Fibroblast of skin of right quadriceps (primary cell): ENCODE measurements around the gene CD3D.

Experiments used
- DNase-seq: peaks from one replicate; pipeline ENCODE4 v3.0.0-alpha.2; 2013

The CD3D gene

GRCh38 chr11:118295815-118296454 lies 46.6 kb downstream of the CD3D start:
- DNase-seq = no peak

- DNase-seq = no peak
Observed at GRCh38 chr11:118295199-118295598, 47.3 kb downstream of the CD3D start.

DNA sequence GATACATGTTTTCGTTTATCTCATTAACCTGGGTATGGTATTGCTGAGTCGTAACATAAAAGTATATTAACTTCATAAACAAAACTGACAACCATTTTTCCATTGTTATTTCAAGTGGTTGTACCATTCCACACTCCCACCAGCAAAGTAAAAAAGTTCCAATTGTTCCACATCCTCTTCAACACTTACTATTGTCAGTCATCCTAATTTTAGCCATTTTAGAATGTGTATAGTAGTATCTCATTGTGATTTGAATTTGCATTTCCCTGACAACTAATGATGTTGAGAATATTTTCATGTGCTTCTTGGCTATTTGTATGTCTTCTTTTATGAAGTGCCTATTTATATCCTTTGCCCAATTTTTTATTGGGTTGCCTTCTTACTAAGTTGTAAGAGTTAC lies 48.5 kb downstream of the CD3D start:
- no peak for DNase-seq

DNA sequence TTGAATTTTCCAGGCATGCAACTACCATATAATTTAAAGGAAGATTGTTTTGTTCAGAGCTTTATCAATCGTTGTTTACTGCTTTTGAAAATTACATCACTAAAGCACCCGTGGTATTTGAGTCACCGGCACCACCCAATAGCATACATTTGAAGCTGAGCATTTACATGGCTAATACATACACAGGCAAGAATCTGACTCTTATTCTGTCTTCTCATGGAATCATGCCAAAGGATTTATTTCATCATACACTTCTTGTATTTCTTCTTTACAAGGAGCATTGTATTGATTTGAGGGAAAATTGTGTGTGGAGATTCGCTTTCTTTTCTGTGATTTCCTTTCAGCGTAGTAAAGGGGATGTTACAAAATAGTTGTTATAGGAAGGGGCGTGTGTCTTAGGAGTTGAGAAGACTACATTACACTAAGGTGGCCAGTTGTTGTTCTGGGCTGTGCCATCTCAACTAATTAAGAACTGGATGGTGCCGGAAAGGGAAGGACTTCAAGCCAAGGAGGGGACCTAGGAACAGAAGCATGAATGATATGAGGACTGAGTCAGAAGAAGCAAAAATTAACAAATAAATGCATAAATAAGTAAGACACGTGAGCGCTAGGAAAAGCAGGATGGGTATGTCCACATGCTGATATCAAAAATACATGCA lies 50.9 kb downstream of the CD3D start:
- DNase-seq = peak; percentile 18

- DNase-seq = no peak
Observed at GRCh38 chr11:118290923-118291322, 51.6 kb downstream of the CD3D start.

DNA sequence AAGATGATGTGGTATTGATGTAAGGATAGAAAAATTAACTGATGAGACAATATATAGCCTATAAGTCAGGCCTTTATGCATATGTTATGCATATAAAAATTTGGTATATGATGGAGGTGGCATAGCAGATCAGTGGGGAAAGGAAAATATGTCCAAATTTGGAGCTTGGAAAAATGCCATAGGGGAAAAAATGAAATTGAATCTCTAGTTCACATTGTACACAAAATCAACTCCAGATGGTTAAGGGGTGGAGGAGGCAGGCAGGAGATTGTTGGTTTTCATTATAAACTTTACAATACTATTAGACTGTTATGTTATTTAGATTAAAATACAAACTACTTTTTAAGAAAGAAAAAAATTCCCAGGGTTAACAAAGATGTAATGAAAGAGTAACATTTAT lies 53.1 kb downstream of the CD3D start:
- peak; percentile 13 for DNase-seq
